Measurements from ENCODE around the gene MRC2.

- TF ChIP-seq POLR2A (IDR thresholded peaks at IDR 0.05; ENCODE audit: low read depth, low read length) (no peak), POLR2AphosphoS5 (IDR thresholded peaks at IDR 0.05; ENCODE audit: low read depth, low read length) (no peak)
Measured at GRCh38 chr17:62631086-62631935, 3.8 kb downstream of the MRC2 start.
